HG03280 (cell line): Measurements from ENCODE around the gene SHC1.
"Not testable (repeated sequence)": the region's sequence is repeated elsewhere in the genome, so short reads cannot be mapped to it uniquely, and the experiment has no call there.

Experiments used
- ATAC-seq: cut with Tn5 transposase; IDR thresholded peaks from one replicate; pipeline ENCODE4 v1.9.1; 2021; ENCODE audit warnings: mild to moderate bottlenecking, moderate library complexity; ENCODE audit not compliant: unreplicated experiment

The SHC1 gene

GRCh38 chr1:154996966-154997701 lies 26.6 kb upstream of the SHC1 start:
- no peak for ATAC-seq

GRCh38 chr1:154995301-154995983 lies 24.9 kb upstream of the SHC1 start:
- not testable (repeated sequence) for ATAC-seq

- ATAC-seq = no peak
These were observed 24.0 kb upstream of the SHC1 start for GRCh38 chr1:154994591-154994990.

- no peak for ATAC-seq
These were observed 23.7 kb upstream of the SHC1 start for GRCh38 chr1:154994269-154994587.

- no peak for ATAC-seq
These were observed 23.2 kb upstream of the SHC1 start, which contains the start of gene LENEP for GRCh38 chr1:154993572-154994268. Gene LENEP, plus strand, starts transcription at chr1:154993586. Its CDS starts 22 bp downstream, at chr1:154993608.

- ATAC-seq = no peak
These were observed 22.4 kb upstream of the SHC1 start for GRCh38 chr1:154992721-154993571.

- no peak for ATAC-seq
These were observed 19.7 kb upstream of the SHC1 start for GRCh38 chr1:154990276-154990675.

GRCh38 chr1:154989195-154989860 lies 18.8 kb upstream of the SHC1 start:
- no peak for ATAC-seq

GRCh38 chr1:154988058-154988954 lies 17.8 kb upstream of the SHC1 start:
- no peak for ATAC-seq

GRCh38 chr1:154987326-154987725 lies 16.8 kb upstream of the SHC1 start:
- no peak for ATAC-seq

- not testable (repeated sequence) for ATAC-seq
These were observed 16.2 kb upstream of the SHC1 start for GRCh38 chr1:154986736-154987135.

GRCh38 chr1:154983776-154984466 lies 13.4 kb upstream of the SHC1 start:
- no peak for ATAC-seq

GRCh38 chr1:154982897-154983648 lies 12.5 kb upstream of the SHC1 start, which contains the start of gene FLAD1:
Gene FLAD1, plus strand, starts transcription at chr1:154983344. Its CDS starts 351 bp downstream, at chr1:154983695.
- peak; percentile 98 for ATAC-seq

- no peak for ATAC-seq
These were observed 11.8 kb upstream of the SHC1 start for GRCh38 chr1:154982341-154982740.

GRCh38 chr1:154978360-154978759 lies 7.8 kb upstream of the SHC1 start:
- ATAC-seq = no peak

- not testable (repeated sequence) for ATAC-seq
These were observed 7.2 kb upstream of the SHC1 start for GRCh38 chr1:154977762-154978161.

- no peak for ATAC-seq
These were observed 5.0 kb upstream of the SHC1 start for GRCh38 chr1:154975409-154976059.
